H1 (cell line): ENCODE data around the gene LRRC25. TPM values are rescaled to one million over a fixed set of nuclear protein-coding genes. Genes with fewer than 3 reads are reported as not detected.

ENCODE experiments used
- CTCF ChIA-PET: fragments of 300-600 bp; sonication (Branson Sonifier 250); formaldehyde crosslinking; loops from one replicate; lab custom pipeline; 2021; ENCODE audit not compliant: partially characterized antibody; lab: Charles Lee
- POLR2A ChIA-PET: fragments of 300-600 bp; sonication (Branson Sonifier 250); formaldehyde crosslinking; loops from one replicate; lab custom pipeline; 2021; ENCODE audit warnings: inconsistent platforms; ENCODE audit not compliant: partially characterized antibody; lab: Charles Lee
- DNase-seq, 2 experiments: peaks; one replicate each; pipeline versions ENCODE4 v3.0.0 to v3.0.0-alpha.2; 2010 to 2022; ENCODE audit warnings: low spot score in 2 of 2, low read depth in 1 of 2, mixed read lengths in 1 of 2
- FAIRE-seq: peaks from 2 replicates; lab custom pipeline; 2011; peaks lifted over from hg19 to GRCh38; lab: Jason Lieb, UNC
- H2AFZ ChIP-seq: 2 replicates; pipeline ENCODE4 v1.8.1; 2012; ENCODE audit warnings: low read length, inconsistent platforms
- H2AK5ac ChIP-seq: 2 replicates; pipeline ENCODE4 v1.6.1; 2013; ENCODE audit warnings: low read depth, low read length
- H2BK120ac ChIP-seq: replicated peaks from 2 replicates; pipeline ENCODE3; 2013; ENCODE audit warnings: low read depth, low read length, inconsistent platforms
- H2BK12ac ChIP-seq: 2 replicates; pipeline ENCODE4 v1.6.1; 2013; ENCODE audit warnings: low read depth, low read length
- H2BK15ac ChIP-seq: 2 replicates; pipeline ENCODE4 v1.6.1; 2013; ENCODE audit warnings: low read length
- H2BK20ac ChIP-seq: 2 replicates; pipeline ENCODE4 v1.6.1; 2013; ENCODE audit warnings: low read length
- H2BK5ac ChIP-seq: 2 replicates; pipeline ENCODE4 v1.6.1; 2013; ENCODE audit warnings: low read depth, low read length
- H3K14ac ChIP-seq: 2 replicates; pipeline ENCODE4 v1.6.1; 2013; ENCODE audit warnings: inconsistent platforms; ENCODE audit not compliant: insufficient read length
- H3K18ac ChIP-seq: 2 replicates; pipeline ENCODE4 v1.6.1; 2013; ENCODE audit warnings: low read length; ENCODE audit errors: extremely low read depth
- H3K23ac ChIP-seq: 2 replicates; pipeline ENCODE4 v1.6.1; 2013; ENCODE audit warnings: inconsistent platforms; ENCODE audit not compliant: insufficient read length
- H3K23me2 ChIP-seq: 2 replicates; pipeline ENCODE4 v1.6.1; 2013; ENCODE audit warnings: low read depth, low read length
- H3K27ac ChIP-seq: 2 replicates; pipeline ENCODE4 v1.6.1; 2011; ENCODE audit warnings: low read depth, low read length, inconsistent platforms
- H3K27me3 ChIP-seq, 4 experiments: replicated peaks in 1 of 4; 1 replicate in 1 of 4; 2 replicates in 3 of 4; pipeline versions ENCODE4 v1.6.1 to v1.8.1; 2011 to 2013; ENCODE audit warnings: low read length in 3 of 4, mild to moderate bottlenecking in 3 of 4, inconsistent platforms in 2 of 4, mixed read lengths in 2 of 4, moderate library complexity in 1 of 4; ENCODE audit not compliant: control insufficient read depth in 3 of 4, insufficient read depth in 3 of 4; ENCODE audit errors: extremely low read depth in 1 of 4
- H3K36me3 ChIP-seq, 4 experiments: 2 replicates each; pipeline versions ENCODE4 v1.6.1 to v1.8.1; 2011 to 2013; ENCODE audit warnings: mild to moderate bottlenecking in 4 of 4, low read length in 3 of 4, moderate library complexity in 2 of 4, control low read depth in 1 of 4, inconsistent platforms in 1 of 4; ENCODE audit not compliant: insufficient read depth in 4 of 4, control insufficient read depth in 2 of 4
- H3K4ac ChIP-seq: replicated peaks from 2 replicates; pipeline ENCODE3; 2013; ENCODE audit warnings: low read length, low read depth, mixed read lengths, inconsistent platforms; ENCODE audit not compliant: insufficient read length
- H3K4me1 ChIP-seq, 4 experiments: replicated peaks in 1 of 4; 1 replicate in 1 of 4; 2 replicates in 3 of 4; pipeline versions ENCODE4 v1.6.1 to v1.8.1; 2011 to 2013; ENCODE audit warnings: low read length in 3 of 4, inconsistent platforms in 2 of 4, mixed read lengths in 1 of 4; ENCODE audit not compliant: insufficient read depth in 4 of 4, control insufficient read depth in 3 of 4
- H3K4me2 ChIP-seq, 2 experiments: 2 replicates each; pipeline versions ENCODE4 v1.6.1 to v1.8.1; 2011 to 2013; ENCODE audit warnings: low read depth in 2 of 2, low read length in 2 of 2, control low read depth in 1 of 2, inconsistent platforms in 1 of 2, mild to moderate bottlenecking in 1 of 2; ENCODE audit not compliant: insufficient read depth in 1 of 2
- H3K4me3 ChIP-seq, 4 experiments: fragments of 200-600, 300-600 bp in 1 of 4; sonication (generic), shearing (Covaris generic), sonication (Bioruptor Twin) in 1 of 4; 2 replicates each; pipeline versions ENCODE4 v1.5.1 to v1.8.1; 2011 to 2016; ENCODE audit warnings: low read length in 4 of 4, low read depth in 3 of 4, control low read depth in 2 of 4, inconsistent platforms in 2 of 4, mild to moderate bottlenecking in 2 of 4, mixed read lengths in 1 of 4, moderate library complexity in 1 of 4; ENCODE audit not compliant: insufficient read depth in 2 of 4; ENCODE audit errors: extremely low read depth in 1 of 4
- H3K56ac ChIP-seq: replicated peaks from 2 replicates; pipeline ENCODE3; 2013; ENCODE audit warnings: low read depth, mild to moderate bottlenecking, mixed read lengths, low read length, inconsistent platforms; ENCODE audit not compliant: insufficient read length
- H3K79me1 ChIP-seq: 2 replicates; pipeline ENCODE4 v1.6.1; 2013; ENCODE audit warnings: low read depth, low read length, control low read depth
- H3K79me2 ChIP-seq, 2 experiments: 2 replicates each; pipeline versions ENCODE4 v1.6.1 to v1.8.1; 2012 to 2013; ENCODE audit warnings: low read length in 2 of 2, mild to moderate bottlenecking in 2 of 2, inconsistent platforms in 1 of 2; ENCODE audit not compliant: insufficient read depth in 2 of 2, control insufficient read depth in 1 of 2
- H3K9ac ChIP-seq, 4 experiments: replicated peaks in 1 of 4; 1 replicate in 1 of 4; 2 replicates in 3 of 4; pipeline versions ENCODE4 v1.6.1 to v1.8.1; 2011 to 2013; ENCODE audit warnings: low read depth in 3 of 4, low read length in 3 of 4, control low read depth in 2 of 4, mild to moderate bottlenecking in 2 of 4, moderate library complexity in 2 of 4, inconsistent platforms in 1 of 4; ENCODE audit errors: extremely low read depth in 1 of 4
- H3K9me3 ChIP-seq, 2 experiments: 2 replicates each; pipeline versions ENCODE4 v1.6.1 to v1.8.1; 2012 to 2013; ENCODE audit warnings: mild to moderate bottlenecking in 2 of 2, moderate library complexity in 2 of 2, control low read depth in 1 of 2, inconsistent platforms in 1 of 2, low read depth in 1 of 2, low read length in 1 of 2, mixed read lengths in 1 of 2; ENCODE audit not compliant: insufficient read depth in 2 of 2
- H4K20me1 ChIP-seq, 2 experiments: replicated peaks in 1 of 2; 2 replicates each; pipeline versions ENCODE3 to v1.8.1; 2011 to 2013; ENCODE audit warnings: inconsistent platforms in 2 of 2, low read length in 2 of 2, mild to moderate bottlenecking in 1 of 2; ENCODE audit not compliant: insufficient read depth in 2 of 2, control insufficient read depth in 1 of 2
- H4K5ac ChIP-seq: 2 replicates; pipeline ENCODE4 v1.6.1; 2013; ENCODE audit warnings: low read length, low read depth, mixed read lengths, inconsistent platforms; ENCODE audit not compliant: insufficient read length
- H4K8ac ChIP-seq: 2 replicates; pipeline ENCODE4 v1.8.0; 2013; ENCODE audit warnings: mild to moderate bottlenecking, moderate library complexity, low read length, inconsistent platforms; ENCODE audit not compliant: insufficient read depth; ENCODE audit errors: extremely low read depth
- H4K91ac ChIP-seq: replicated peaks from 2 replicates; pipeline ENCODE3; 2013; ENCODE audit warnings: low read length, mixed read lengths, inconsistent platforms; ENCODE audit not compliant: insufficient read length
- BCL11A ChIP-seq, 2 experiments: IDR thresholded peaks; one replicate each; pipeline ENCODE4 v1.6.1; 2011; ENCODE audit warnings: low read depth in 2 of 2, low read length in 2 of 2, mild to moderate bottlenecking in 2 of 2
- BRCA1 ChIP-seq: IDR thresholded peaks from 2 replicates; pipeline ENCODE4 v1.6.1; 2012; ENCODE audit warnings: low read depth, low read length, improper control_type of control experiment
- CREB1 ChIP-seq: IDR thresholded peaks from 2 replicates; pipeline ENCODE4 v1.6.1; 2012; ENCODE audit warnings: inconsistent platforms
- CTBP2 ChIP-seq: IDR thresholded peaks from 2 replicates; pipeline ENCODE4 v1.7.0; 2011; ENCODE audit warnings: borderline replicate concordance, mild to moderate bottlenecking, moderate library complexity, mixed read lengths, low read length; ENCODE audit not compliant: insufficient read depth, insufficient read length
- EGR1 ChIP-seq: IDR thresholded peaks from 2 replicates; pipeline ENCODE4 v1.6.1; 2011; ENCODE audit warnings: low read depth, low read length, borderline replicate concordance
- GTF2F1 ChIP-seq: IDR thresholded peaks from 2 replicates; pipeline ENCODE4 v1.6.1; 2012; ENCODE audit warnings: low read depth, low read length, improper control_type of control experiment, borderline replicate concordance
- HDAC2 ChIP-seq, 2 experiments: fragments of 300-600 bp in 1 of 2; sonication (generic) in 1 of 2; IDR thresholded peaks; 2 replicates each; pipeline ENCODE4 v1.6.1; 2011 to 2012; ENCODE audit warnings: low read depth in 2 of 2, low read length in 2 of 2, mild to moderate bottlenecking in 2 of 2, moderate library complexity in 2 of 2, borderline replicate concordance in 1 of 2, inconsistent platforms in 1 of 2
- HDAC6 ChIP-seq: IDR thresholded peaks from one replicate; pipeline ENCODE4 v1.7.1; 2012; ENCODE audit warnings: low read depth, mild to moderate bottlenecking, inconsistent platforms, low read length, moderate library complexity
- MAFK ChIP-seq: IDR thresholded peaks from 2 replicates; pipeline ENCODE4 v1.6.1; 2012; ENCODE audit warnings: low read depth, mild to moderate bottlenecking, improper control_type of control experiment, low read length
- POLR2AphosphoS5 ChIP-seq: IDR thresholded peaks from 2 replicates; pipeline ENCODE4 v1.6.1; 2011; ENCODE audit warnings: low read depth, low read length
- RBBP5 ChIP-seq: IDR thresholded peaks from 2 replicates; pipeline ENCODE4 v1.7.1; 2012; ENCODE audit warnings: low read depth, mild to moderate bottlenecking, inconsistent platforms, low read length, moderate library complexity, borderline replicate concordance
- RFX5 ChIP-seq: IDR thresholded peaks from 2 replicates; pipeline ENCODE4 v1.6.1; 2011; ENCODE audit warnings: low read depth, low read length, improper control_type of control experiment, borderline replicate concordance
- SP2 ChIP-seq: IDR thresholded peaks from 2 replicates; pipeline ENCODE4 v1.6.1; 2012; ENCODE audit warnings: mild to moderate bottlenecking, low read length, inconsistent platforms
- TAF1 ChIP-seq: IDR thresholded peaks from 2 replicates; pipeline ENCODE4 v1.6.1; 2011; ENCODE audit warnings: mild to moderate bottlenecking, low read depth, low read length
- WGBS, 2 experiments: shearing (Covaris generic) in 1 of 2; methylation state at CpG; one replicate each; pipeline versions ENCODE4 v1.1.6 to v1.1.7; 2013 to 2015; ENCODE audit warnings: low lambda C conversion rate in 2 of 2, mixed read lengths in 2 of 2, inconsistent platforms in 1 of 2, low coverage in 1 of 2, missing lambda C conversion rate in 1 of 2; ENCODE audit not compliant: insufficient replicate concordance in 2 of 2, insufficient coverage in 1 of 2, insufficient read length in 1 of 2; ENCODE audit errors: extremely low coverage in 1 of 2, missing lambda C conversion rate in 1 of 2; 5-methylcytosine and 5-hydroxymethylcytosine counted together
- polyA plus RNA-seq, 7 experiments: library from polyadenylated mRNA; depleted of rRNA in 3 of 7; stranded (reverse) in 5 of 7; unstranded in 2 of 7; fragments of >200 nt in 5 of 7; fragments of 200-250 nt in 2 of 7; gene quantifications; 1 replicate in 5 of 7; 2 replicates in 1 of 7; 4 replicates in 1 of 7; pipeline versions ENCODE4 v1.2.1 to v1.2.3, GENCODE V29; 2011 to 2013; ENCODE audit warnings: missing spikeins in 2 of 7, mixed read lengths in 2 of 7
- total RNA-seq: library from RNA; stranded (reverse); fragmentation: NEBNext Ultra II Directional; extraction: Animal tissue kit (Norgen Biotek cat#: 25700); gene quantifications from 2 replicates; pipeline ENCODE4 v1.2.1, GENCODE V29; 2021

LRRC25 gene
- total and polyA plus RNA-seq, 2 of the 8 experiments (the other 6 are each of a cell fraction or from before 2014, with no cell fraction given): 0.20 to 0.41 TPM

DNA sequence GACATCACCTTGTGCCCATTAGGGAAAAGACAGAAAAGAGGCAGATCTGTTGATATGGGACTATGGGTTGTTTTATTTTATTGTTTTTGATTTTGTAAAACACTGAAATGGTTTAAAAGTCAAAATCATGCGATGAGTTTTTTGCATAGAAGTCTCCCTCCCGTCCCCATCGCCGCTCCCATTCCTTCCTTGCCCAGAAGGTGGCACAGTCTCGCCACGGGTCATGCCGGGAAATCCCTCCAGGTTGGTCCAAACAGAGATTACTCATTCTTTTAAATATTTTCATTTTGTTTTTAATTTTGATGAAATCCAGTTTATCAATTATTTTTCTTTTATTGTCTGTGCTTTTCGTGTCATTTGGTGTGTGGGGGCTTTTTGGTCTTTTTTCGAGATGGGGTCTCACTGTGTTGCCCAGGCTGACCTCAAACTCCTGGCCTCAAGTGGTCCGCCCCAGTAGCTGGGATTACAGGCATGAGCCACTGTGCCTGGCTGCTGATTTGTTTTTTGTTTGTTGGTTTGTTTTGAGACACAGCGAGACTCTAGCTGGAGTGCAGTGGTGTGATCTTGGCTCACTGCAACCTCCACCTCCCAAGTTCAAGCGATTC is 47.8 kb downstream of the LRRC25 start:
- FAIRE-seq (peak; percentile 13), DNase-seq (peak in 1 of 2 experiments; percentile 75)
- no peak overlapping the region for H2BK20ac ChIP-seq
- CTCF ChIA-PET: interaction anchor here (0.8 to 6.1 kb wide), 34 partner anchors 8 to 204 kb away, joined by 3 to 132 read pairs (median 6); partner anchors contain the start of genes GDF15, PGPEP1 and SSBP4
- no peak overlapping the region for H3K23ac ChIP-seq
- no peak overlapping the region for H3K27ac ChIP-seq
- H3K79me2 ChIP-seq: no peaks in the 10 kb centered on the region
- H3K4me2 ChIP-seq: no peak overlapping the region
- no peaks in the 10 kb centered on the region for H4K20me1 ChIP-seq
- no peaks in the 10 kb centered on the region for H3K36me3 ChIP-seq
- H3K14ac ChIP-seq: no peak overlapping the region
- H3K27me3 ChIP-seq: no peaks in the 10 kb centered on the region
- H3K9ac ChIP-seq: no peak overlapping the region
- no peak overlapping the region for H3K4ac ChIP-seq
- H2BK15ac ChIP-seq: no peak overlapping the region
- no peak overlapping the region for H3K56ac ChIP-seq
- H2BK120ac ChIP-seq: no peak overlapping the region
- peaks cover 0 to 3% (median 2%) of the 10 kb centered on the region in 4 experiments; a peak in 4 of 7 replicates for H3K4me1 ChIP-seq
- no peak overlapping the region for H2AK5ac ChIP-seq
- no peaks in the 10 kb centered on the region for H3K23me2 ChIP-seq
- H3K79me1 ChIP-seq: no peaks in the 10 kb centered on the region
- no peak overlapping the region for H2AFZ ChIP-seq
- 72% methylated on average over 12 of the region's 12 CpGs; no CpG with 5 or more reads in 1 of the 2 experiments for WGBS, 2 experiments
- no peak overlapping the region for H2BK5ac ChIP-seq
- no peak overlapping the region for H4K5ac ChIP-seq
- POLR2A ChIA-PET: interaction anchor here (0.6 to 2.0 kb wide), 3 partner anchors 68 to 987 kb away, joined by 3 to 6 read pairs (median 3); partner anchors contain the start of gene JUND
- H3K4me3 ChIP-seq: no peak overlapping the region
- H2BK12ac ChIP-seq: no peak overlapping the region
- no peaks in the 10 kb centered on the region for H3K9me3 ChIP-seq
- H4K8ac ChIP-seq: no peak overlapping the region
- H3K18ac ChIP-seq: no peak overlapping the region
- H4K91ac ChIP-seq: no peak overlapping the region
- TF ChIP-seq SP2 (no peak), MAFK (no peak), CREB1 (no peak), POLR2AphosphoS5 (no peak), HDAC2 (IDR thresholded peaks at IDR 0.05; ENCODE audit: borderline replicate concordance in 1 of 2, low read depth in 2 of 2, low read length in 2 of 2) (no peak), TAF1 (no peak), RFX5 (no peak), GTF2F1 (no peak), CTBP2 (no peak), BCL11A (IDR thresholded peaks at IDR 0.05; ENCODE audit: low read depth in 2 of 2, low read length in 2 of 2) (no peak), RBBP5 (no peak), HDAC6 (no peak), BRCA1 (no peak), EGR1 (no peak)
